ENCODE results near the gene CDC123.

GRCh38 chr10:12177642-12178041 lies 18.3 kb upstream of the CDC123 start:
- TF ChIP-seq TAF1 (IDR thresholded peaks at IDR 0.05; ENCODE audit: borderline replicate concordance, low read depth, low read length): no peak
- TF ChIP-seq POLR2AphosphoS5 (IDR thresholded peaks at IDR 0.05; ENCODE audit: low read depth, low read length): no peak
- no peak for TF ChIP-seq POLR2A (IDR thresholded peaks at IDR 0.05; ENCODE audit: low read depth, low read length)

Measured in GM12892 (cell line).